K562 (cell line): ENCODE data around the gene PRR7. TPM values are rescaled to one million over a fixed set of nuclear protein-coding genes. Genes with fewer than 3 reads are reported as not detected.

Source experiments
- ARHGAP35 ChIP-seq: fragments of 450-650 bp; IDR thresholded peaks from 2 replicates; pipeline ENCODE4 v1.6.1; 2018; ENCODE audit not compliant: partially characterized antibody
- CBX1 ChIP-seq: sonication (generic); IDR thresholded peaks from 2 replicates; pipeline ENCODE4 v1.6.1; 2016; ENCODE audit warnings: antibody characterized with exemption, low read depth, mild to moderate bottlenecking
- EHMT2 ChIP-seq: fragments of 450-650 bp; IDR thresholded peaks from 2 replicates; pipeline ENCODE4 v1.6.1; 2018; ENCODE audit warnings: antibody characterized with exemption
- ESRRA ChIP-seq: fragments of 450-650 bp; IDR thresholded peaks from 2 replicates; pipeline ENCODE4 v1.6.1; 2014; ENCODE audit warnings: low read depth, mild to moderate bottlenecking, moderate library complexity, borderline replicate concordance
- ETV5 ChIP-seq: sonication (generic); formaldehyde crosslinking; IDR thresholded peaks from 2 replicates; pipeline ENCODE4 v1.4.0; 2020; ENCODE audit warnings: low read depth, mild to moderate bottlenecking, missing genetic modification reagents
- EZH2 ChIP-seq: IDR thresholded peaks from 2 replicates; pipeline ENCODE4 v1.6.1; 2012; ENCODE audit warnings: low read depth, mild to moderate bottlenecking, inconsistent platforms, low read length, borderline replicate concordance
- HDGF ChIP-seq: fragments of 450-650 bp; IDR thresholded peaks from 2 replicates; pipeline ENCODE4 v1.6.1; 2016
- ILF3 ChIP-seq: fragments of 450-650 bp; IDR thresholded peaks from 2 replicates; pipeline ENCODE4 v1.6.1; 2018; ENCODE audit warnings: antibody characterized with exemption, mild to moderate bottlenecking, moderate library complexity, borderline replicate concordance
- MYBL2 ChIP-seq, 2 experiments: fragments of 450-650 bp in 1 of 2; sonication (generic) in 1 of 2; formaldehyde crosslinking in 1 of 2; IDR thresholded peaks; 2 replicates each; pipeline versions ENCODE4 v1.6.1 to v1.8.1; 2017 to 2022; ENCODE audit warnings: borderline replicate concordance in 1 of 2, inconsistent platforms in 1 of 2, low read depth in 1 of 2, mild to moderate bottlenecking in 1 of 2, missing genetic modification reagents in 1 of 2, moderate library complexity in 1 of 2
- NBN ChIP-seq: fragments of 450-650 bp; IDR thresholded peaks from 2 replicates; pipeline ENCODE4 v1.6.1; 2016; ENCODE audit warnings: low read depth, mild to moderate bottlenecking
- NUFIP1 ChIP-seq: fragments of 450-650 bp; IDR thresholded peaks from 2 replicates; pipeline ENCODE4 v1.6.1; 2018; ENCODE audit not compliant: partially characterized antibody
- RFX7 ChIP-seq: fragments of 250-450 bp; sonication (Bioruptor Pico); IDR thresholded peaks from 2 replicates; pipeline ENCODE4 v1.5.1; 2021; ENCODE audit warnings: mild to moderate bottlenecking
- SIX5 ChIP-seq, 2 experiments: IDR thresholded peaks; 2 replicates each; pipeline ENCODE4 v1.6.1; 2011; ENCODE audit warnings: low read length in 2 of 2, borderline replicate concordance in 1 of 2, low read depth in 1 of 2, mild to moderate bottlenecking in 1 of 2, moderate library complexity in 1 of 2; ENCODE audit not compliant: insufficient read depth in 1 of 2
- SLC30A9 ChIP-seq: fragments of 250-450 bp; sonication (Bioruptor Pico); IDR thresholded peaks from 2 replicates; pipeline ENCODE4 v1.8.0; 2022; ENCODE audit warnings: mild to moderate bottlenecking, moderate library complexity
- TCF3 ChIP-seq: sonication (generic); formaldehyde crosslinking; IDR thresholded peaks from 2 replicates; pipeline ENCODE4 v1.4.0; 2020; ENCODE audit warnings: mild to moderate bottlenecking, missing genetic modification reagents
- ZNF408 ChIP-seq: fragments of 250-450 bp; sonication (Bioruptor Pico); IDR thresholded peaks from 2 replicates; pipeline ENCODE4 v1.4.0; 2020; ENCODE audit warnings: low read depth, mild to moderate bottlenecking, moderate library complexity
- ZNF436 ChIP-seq: fragments of 250-450, 450-650 bp; sonication (Bioruptor Pico); formaldehyde crosslinking; IDR thresholded peaks from 2 replicates; pipeline ENCODE4 v1.7.0; 2020; ENCODE audit warnings: mild to moderate bottlenecking
- ZNF766 ChIP-seq: fragments of 200-800 bp; sonication (Bioruptor generic); conservative IDR thresholded peaks from 2 replicates; pipeline ENCODE4 v1.6.1; 2016; ENCODE audit warnings: missing genetic modification characterization, missing compliant biosample characterization
- polyA plus RNA-seq, 8 experiments: library from polyadenylated mRNA; depleted of rRNA in 4 of 8; stranded (reverse) in 5 of 8; unstranded in 3 of 8; fragments of >200 nt; fragmentation: Nextera tagmentation in 2 of 8; fragmentation: Illumina TruSeq in 1 of 8; extraction: Ambion mirVana in 2 of 8; extraction: Trizol in 1 of 8; gene quantifications; 2 replicates each; pipeline versions ENCODE4 v1.2.1 to v1.2.3, GENCODE V29; 2011 to 2014; ENCODE audit warnings: inconsistent platforms in 1 of 8, missing spikeins in 1 of 8
- total RNA-seq, 7 experiments: library from RNA; depleted of rRNA in 6 of 7; stranded (reverse); fragments of >200 nt in 6 of 7; fragmentation: Illumina TruSeq in 2 of 7; extraction: Trizol in 2 of 7; gene quantifications; 2 replicates each; pipeline versions ENCODE4 v1.2.1 to v1.2.3, GENCODE V29; 2011 to 2021; ENCODE audit warnings: low replicate concordance in 1 of 7
- TF ChIP-seq, protein P1 (sequence below): sonication (generic); formaldehyde crosslinking; IDR thresholded peaks from 2 replicates; pipeline ENCODE4 v1.8.1; 2023; ENCODE audit warnings: mild to moderate bottlenecking, missing genetic modification reagents, moderate library complexity
- TF ChIP-seq, protein P2 (sequence below): fragments of 450-650 bp; formaldehyde crosslinking; conservative IDR thresholded peaks from 2 replicates; pipeline ENCODE4 v1.4.0; 2022; ENCODE audit warnings: mild to moderate bottlenecking, missing genetic modification characterization
- TF ChIP-seq, protein P3 (sequence below): fragments of 450-650 bp; formaldehyde crosslinking; IDR thresholded peaks from 2 replicates; pipeline ENCODE4 v1.4.0; 2022; ENCODE audit warnings: missing genetic modification characterization
- TF ChIP-seq, protein P4 (sequence below): fragments of 450-650 bp; IDR thresholded peaks from one replicate; pipeline ENCODE4 v1.6.1; 2018; ENCODE audit warnings: mild to moderate bottlenecking, moderate library complexity; ENCODE audit not compliant: partially characterized antibody

PRR7 gene
- total and polyA plus RNA-seq, 9 of the 15 experiments (the other 6 are each of a cell fraction or from before 2014, with no cell fraction given) = 0.80 to 11.3 (median 10.4) TPM; not detected in 4

DNA sequence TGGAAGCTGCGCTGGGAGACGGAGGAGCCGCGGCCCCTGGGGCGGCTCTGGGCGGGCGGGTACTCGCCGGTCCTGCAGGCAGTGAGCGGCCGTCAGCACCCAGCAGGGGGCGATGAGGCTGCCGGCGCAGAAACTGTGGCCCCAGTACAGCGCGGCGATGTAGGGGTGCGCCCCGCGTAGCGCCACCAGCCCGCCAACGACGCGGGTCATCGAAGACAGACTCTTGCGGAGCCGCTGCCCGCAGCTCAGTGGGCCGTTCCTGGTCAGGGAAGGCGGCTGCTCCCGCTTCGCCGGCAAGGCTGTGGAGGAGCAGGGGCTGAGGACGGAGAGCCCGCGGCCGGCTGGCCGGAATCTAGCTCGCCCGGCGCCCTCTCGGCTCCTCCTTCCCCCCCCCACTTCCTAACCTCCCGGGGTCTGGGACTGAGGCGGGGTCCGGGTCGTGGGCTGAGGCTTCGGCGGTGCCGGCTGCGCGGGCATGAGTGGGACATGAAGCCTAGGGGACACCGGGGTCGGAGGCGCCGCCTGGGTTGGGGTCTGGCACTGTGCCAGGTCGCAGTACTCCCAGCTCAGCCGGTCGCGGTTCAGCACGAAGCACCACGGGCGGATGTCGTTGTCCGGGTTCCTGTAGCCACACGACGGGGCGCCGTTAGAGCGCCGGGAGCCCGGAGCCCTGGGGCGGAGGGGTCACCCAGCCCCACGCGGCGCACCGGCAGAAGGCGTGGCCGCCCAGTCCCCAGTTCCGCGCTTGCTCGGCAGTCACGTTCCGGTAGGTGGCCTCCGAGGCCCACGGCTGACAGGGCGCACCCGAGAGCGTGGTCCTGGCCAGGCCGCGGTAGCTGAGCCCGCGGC is 42.6 kb upstream of the PRR7 start (continued):
- TF ChIP-seq NUFIP1 = peak; percentile 36
- TF ChIP-seq, protein P1, sequence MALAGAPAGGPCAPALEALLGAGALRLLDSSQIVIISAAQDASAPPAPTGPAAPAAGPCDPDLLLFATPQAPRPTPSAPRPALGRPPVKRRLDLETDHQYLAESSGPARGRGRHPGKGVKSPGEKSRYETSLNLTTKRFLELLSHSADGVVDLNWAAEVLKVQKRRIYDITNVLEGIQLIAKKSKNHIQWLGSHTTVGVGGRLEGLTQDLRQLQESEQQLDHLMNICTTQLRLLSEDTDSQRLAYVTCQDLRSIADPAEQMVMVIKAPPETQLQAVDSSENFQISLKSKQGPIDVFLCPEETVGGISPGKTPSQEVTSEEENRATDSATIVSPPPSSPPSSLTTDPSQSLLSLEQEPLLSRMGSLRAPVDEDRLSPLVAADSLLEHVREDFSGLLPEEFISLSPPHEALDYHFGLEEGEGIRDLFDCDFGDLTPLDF (CRISPR knock-in tag) = peak; percentile 36; the same call in 1 of the 2 replicates
- TF ChIP-seq ZNF408 (CRISPR knock-in tag) = no peak
- peak; percentile 54; the same call in 1 of the 2 replicates for TF ChIP-seq CBX1
- no peak for TF ChIP-seq EHMT2
- TF ChIP-seq ZNF436 = no peak
- TF ChIP-seq SLC30A9 (CRISPR knock-in tag) = no peak
- no peak for TF ChIP-seq RFX7 (CRISPR knock-in tag)
- peak; percentile 12; the same call in 1 of the 2 replicates for TF ChIP-seq ESRRA
- TF ChIP-seq TCF3 (CRISPR knock-in tag) = peak; percentile 58
- no peak for TF ChIP-seq SIX5 (IDR thresholded peaks at IDR 0.05; ENCODE audit: borderline replicate concordance in 1 of 2, insufficient read depth in 1 of 2, low read depth in 1 of 2, low read length in 2 of 2)
- no peak for TF ChIP-seq NBN
- TF ChIP-seq, protein P2, sequence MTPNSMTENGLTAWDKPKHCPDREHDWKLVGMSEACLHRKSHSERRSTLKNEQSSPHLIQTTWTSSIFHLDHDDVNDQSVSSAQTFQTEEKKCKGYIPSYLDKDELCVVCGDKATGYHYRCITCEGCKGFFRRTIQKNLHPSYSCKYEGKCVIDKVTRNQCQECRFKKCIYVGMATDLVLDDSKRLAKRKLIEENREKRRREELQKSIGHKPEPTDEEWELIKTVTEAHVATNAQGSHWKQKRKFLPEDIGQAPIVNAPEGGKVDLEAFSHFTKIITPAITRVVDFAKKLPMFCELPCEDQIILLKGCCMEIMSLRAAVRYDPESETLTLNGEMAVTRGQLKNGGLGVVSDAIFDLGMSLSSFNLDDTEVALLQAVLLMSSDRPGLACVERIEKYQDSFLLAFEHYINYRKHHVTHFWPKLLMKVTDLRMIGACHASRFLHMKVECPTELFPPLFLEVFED = no peak
- TF ChIP-seq ZNF766 = no peak
- TF ChIP-seq ETV5 (CRISPR knock-in tag) = peak; percentile 67; the same call in 1 of the 2 replicates
- TF ChIP-seq EZH2 = no peak
- no peak for TF ChIP-seq MYBL2 (IDR thresholded peaks at IDR 0.05; ENCODE audit: low read depth)
- TF ChIP-seq MYBL2 (CRISPR knock-in tag; IDR thresholded peaks at IDR 0.05; ENCODE audit: borderline replicate concordance) = no peak
- TF ChIP-seq HDGF = no peak
- TF ChIP-seq, protein P3, sequence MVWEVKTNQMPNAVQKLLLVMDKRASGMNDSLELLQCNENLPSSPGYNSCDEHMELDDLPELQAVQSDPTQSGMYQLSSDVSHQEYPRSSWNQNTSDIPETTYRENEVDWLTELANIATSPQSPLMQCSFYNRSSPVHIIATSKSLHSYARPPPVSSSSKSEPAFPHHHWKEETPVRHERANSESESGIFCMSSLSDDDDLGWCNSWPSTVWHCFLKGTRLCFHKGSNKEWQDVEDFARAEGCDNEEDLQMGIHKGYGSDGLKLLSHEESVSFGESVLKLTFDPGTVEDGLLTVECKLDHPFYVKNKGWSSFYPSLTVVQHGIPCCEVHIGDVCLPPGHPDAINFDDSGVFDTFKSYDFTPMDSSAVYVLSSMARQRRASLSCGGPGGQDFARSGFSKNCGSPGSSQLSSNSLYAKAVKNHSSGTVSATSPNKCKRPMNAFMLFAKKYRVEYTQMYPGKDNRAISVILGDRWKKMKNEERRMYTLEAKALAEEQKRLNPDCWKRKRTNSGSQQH = no peak
- TF ChIP-seq ILF3 = no peak
- TF ChIP-seq, protein P4, sequence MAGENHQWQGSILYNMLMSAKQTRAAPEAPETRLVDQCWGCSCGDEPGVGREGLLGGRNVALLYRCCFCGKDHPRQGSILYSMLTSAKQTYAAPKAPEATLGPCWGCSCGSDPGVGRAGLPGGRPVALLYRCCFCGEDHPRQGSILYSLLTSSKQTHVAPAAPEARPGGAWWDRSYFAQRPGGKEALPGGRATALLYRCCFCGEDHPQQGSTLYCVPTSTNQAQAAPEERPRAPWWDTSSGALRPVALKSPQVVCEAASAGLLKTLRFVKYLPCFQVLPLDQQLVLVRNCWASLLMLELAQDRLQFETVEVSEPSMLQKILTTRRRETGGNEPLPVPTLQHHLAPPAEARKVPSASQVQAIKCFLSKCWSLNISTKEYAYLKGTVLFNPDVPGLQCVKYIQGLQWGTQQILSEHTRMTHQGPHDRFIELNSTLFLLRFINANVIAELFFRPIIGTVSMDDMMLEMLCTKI = no peak
- TF ChIP-seq ARHGAP35 = no peak
